ENCODE results near the gene FGF14. TPM values are rescaled to one million over a fixed set of nuclear protein-coding genes. Genes with fewer than 3 reads are reported as not detected.
A peak's percentile ranks its signal among the peaks of the same experiment; 100 is the strongest.
"Not testable (repeated sequence)": the region's sequence is repeated elsewhere in the genome, so short reads cannot be mapped to it uniquely, and the experiment has no call there.

FGF14 gene
- polyA plus RNA-seq, 1 donor (not counting 4 experiments of a cell fraction or from before 2014, with no cell fraction given) = 0.09 TPM

- H3K4me1 ChIP-seq (ENCODE audit: control insufficient read depth, extremely low read depth, insufficient read depth, low read length) = no peaks in the 10 kb centered on the region
- H3K36me3 ChIP-seq (ENCODE audit: control insufficient read depth in 2 of 2, extremely low read depth in 1 of 2, insufficient read depth in 2 of 2, low read length in 2 of 2) = no peaks in the 10 kb centered on the region
- TF ChIP-seq EZH2 (IDR thresholded peaks at IDR 0.05; ENCODE audit: low read length) (no peak), CTCF (optimal IDR thresholded peaks at IDR 0.05 in 1 of 3, IDR thresholded peaks at IDR 0.05 in 1 of 3, conservative IDR thresholded peaks at IDR 0.05 in 1 of 3; ENCODE audit: extremely low read depth in 1 of 3, insufficient read depth in 2 of 3, low read length in 3 of 3) (no peak)
- H3K4me3 ChIP-seq (ENCODE audit: control insufficient read depth in 2 of 3, extremely low read depth in 1 of 3, insufficient read depth in 2 of 3, low read depth in 1 of 3, low read length in 3 of 3) = no peak overlapping the region
- dilution Hi-C loops (cut with MboI; ENCODE audit: extremely low pct_ligation_motif_present, low sequenced_read_pairs) = no loop called here
- no peaks in the 10 kb centered on the region for H4K20me1 ChIP-seq (ENCODE audit: control insufficient read depth, extremely low read depth, insufficient read depth, low read length)
- no peaks in the 10 kb centered on the region for H3K27me3 ChIP-seq (ENCODE audit: control insufficient read depth, extremely low read depth, insufficient read depth, low read length)
- DNase-seq (ENCODE audit: low read depth, low spot score) (no peak), FAIRE-seq (no peak)
- H3K9me1 ChIP-seq (ENCODE audit: control insufficient read depth, extremely low read depth, insufficient read depth, low read length) = no peaks in the 10 kb centered on the region
- H2AFZ ChIP-seq (ENCODE audit: control insufficient read depth, low read length) = no peak overlapping the region
- no peaks in the 10 kb centered on the region for H3K9me3 ChIP-seq (ENCODE audit: control insufficient read depth, low read depth, low read length)
- H3K4me2 ChIP-seq (ENCODE audit: control insufficient read depth, extremely low read depth, insufficient read depth, low read depth, low read length) = no peak overlapping the region
- H3K79me2 ChIP-seq (ENCODE audit: control insufficient read depth, insufficient read depth, low read length) = no peaks in the 10 kb centered on the region
- no peak overlapping the region for H3K9ac ChIP-seq (ENCODE audit: control insufficient read depth, extremely low read depth, insufficient read depth, low read length)
- no peak overlapping the region for H3K27ac ChIP-seq (ENCODE audit: control insufficient read depth, insufficient read depth, low read length)
These were observed 304.1 kb downstream of the FGF14 start for GRCh38 chr13:102097708-102098107.

DNA sequence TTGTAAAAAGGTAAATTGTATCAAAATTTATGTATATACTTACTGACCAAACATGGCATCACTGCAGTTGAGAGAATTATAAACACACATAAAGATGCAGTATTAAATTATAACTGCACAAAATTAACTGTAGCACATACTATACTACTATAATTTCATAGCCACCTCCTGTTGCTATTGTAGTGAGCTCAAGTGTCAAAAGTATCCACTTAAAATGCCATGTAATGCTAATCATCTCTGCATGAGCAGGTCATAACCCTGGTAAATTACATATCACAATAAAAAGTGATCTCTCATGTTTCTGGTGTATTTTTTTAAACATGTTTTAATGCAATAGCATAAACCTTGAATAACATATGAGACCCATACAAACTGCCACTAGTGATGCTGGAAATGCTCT lies 308.6 kb downstream of the FGF14 start:
- H3K36me3 ChIP-seq (ENCODE audit: control insufficient read depth in 2 of 2, extremely low read depth in 1 of 2, insufficient read depth in 2 of 2, low read length in 2 of 2); H3K9ac ChIP-seq (ENCODE audit: control insufficient read depth, extremely low read depth, insufficient read depth, low read length); H3K27ac ChIP-seq (ENCODE audit: control insufficient read depth, insufficient read depth, low read length); H3K4me1 ChIP-seq (ENCODE audit: control insufficient read depth, extremely low read depth, insufficient read depth, low read length); DNase-seq (ENCODE audit: low read depth, low spot score); FAIRE-seq; H3K79me2 ChIP-seq (ENCODE audit: control insufficient read depth, insufficient read depth, low read length); H3K9me3 ChIP-seq (ENCODE audit: control insufficient read depth, low read depth, low read length); H4K20me1 ChIP-seq (ENCODE audit: control insufficient read depth, extremely low read depth, insufficient read depth, low read length); H3K4me3 ChIP-seq (ENCODE audit: control insufficient read depth in 2 of 3, extremely low read depth in 1 of 3, insufficient read depth in 2 of 3, low read depth in 1 of 3, low read length in 3 of 3); H3K9me1 ChIP-seq (ENCODE audit: control insufficient read depth, extremely low read depth, insufficient read depth, low read length); H3K27me3 ChIP-seq (ENCODE audit: control insufficient read depth, extremely low read depth, insufficient read depth, low read length); dilution Hi-C loops (cut with MboI; ENCODE audit: extremely low pct_ligation_motif_present, low sequenced_read_pairs); H2AFZ ChIP-seq (ENCODE audit: control insufficient read depth, low read length); H3K4me2 ChIP-seq (ENCODE audit: control insufficient read depth, extremely low read depth, insufficient read depth, low read depth, low read length): not testable (repeated sequence)

- no peaks in the 10 kb centered on the region for H3K36me3 ChIP-seq (ENCODE audit: control insufficient read depth in 2 of 2, extremely low read depth in 1 of 2, insufficient read depth in 2 of 2, low read length in 2 of 2)
- no peak overlapping the region for H3K4me2 ChIP-seq (ENCODE audit: control insufficient read depth, extremely low read depth, insufficient read depth, low read depth, low read length)
- H3K4me3 ChIP-seq (ENCODE audit: control insufficient read depth in 2 of 3, extremely low read depth in 1 of 3, insufficient read depth in 2 of 3, low read depth in 1 of 3, low read length in 3 of 3) = no peak overlapping the region
- H3K9me1 ChIP-seq (ENCODE audit: control insufficient read depth, extremely low read depth, insufficient read depth, low read length) = no peaks in the 10 kb centered on the region
- no peak for TF ChIP-seq EZH2 (IDR thresholded peaks at IDR 0.05; ENCODE audit: low read length)
- peak; percentile 16 to 38 (median 25) for TF ChIP-seq CTCF (optimal IDR thresholded peaks at IDR 0.05 in 1 of 3, IDR thresholded peaks at IDR 0.05 in 1 of 3, conservative IDR thresholded peaks at IDR 0.05 in 1 of 3; ENCODE audit: extremely low read depth in 1 of 3, insufficient read depth in 2 of 3, low read length in 3 of 3)
- no peaks in the 10 kb centered on the region for H4K20me1 ChIP-seq (ENCODE audit: control insufficient read depth, extremely low read depth, insufficient read depth, low read length)
- no peaks in the 10 kb centered on the region for H3K27me3 ChIP-seq (ENCODE audit: control insufficient read depth, extremely low read depth, insufficient read depth, low read length)
- H3K27ac ChIP-seq (ENCODE audit: control insufficient read depth, insufficient read depth, low read length) = no peak overlapping the region
- FAIRE-seq (no peak), DNase-seq (ENCODE audit: low read depth, low spot score) (no peak)
- no peaks in the 10 kb centered on the region for H3K4me1 ChIP-seq (ENCODE audit: control insufficient read depth, extremely low read depth, insufficient read depth, low read length)
- no peaks in the 10 kb centered on the region for H3K9me3 ChIP-seq (ENCODE audit: control insufficient read depth, low read depth, low read length)
- no peaks in the 10 kb centered on the region for H3K79me2 ChIP-seq (ENCODE audit: control insufficient read depth, insufficient read depth, low read length)
- no peak overlapping the region for H2AFZ ChIP-seq (ENCODE audit: control insufficient read depth, low read length)
- dilution Hi-C loops (cut with MboI; ENCODE audit: extremely low pct_ligation_motif_present, low sequenced_read_pairs) = no loop called here
- no peak overlapping the region for H3K9ac ChIP-seq (ENCODE audit: control insufficient read depth, extremely low read depth, insufficient read depth, low read length)
These were observed 310.6 kb downstream of the FGF14 start for GRCh38 chr13:102091231-102091630.

All from keratinocyte (primary cell).